HepG2 (cell line): ENCODE measurements around the gene NDUFAF8. TPM values are rescaled to one million over a fixed set of nuclear protein-coding genes. Genes with fewer than 3 reads are reported as not detected.

Experiments
- CHD4 ChIP-seq: fragments of 200-600 bp; sonication (generic); IDR thresholded peaks from 2 replicates; pipeline ENCODE4 v1.7.0; 2017; ENCODE audit warnings: mild to moderate bottlenecking, low read length, borderline replicate concordance
- FOXA1 ChIP-seq, 2 experiments: fragments of 450-650 bp in 1 of 2; sonication (generic) in 1 of 2; formaldehyde crosslinking in 1 of 2; IDR thresholded peaks; 2 replicates each; pipeline versions ENCODE4 v1.4.0 to v1.6.1; 2016 to 2020; ENCODE audit warnings: missing genetic modification reagents in 1 of 2
- HNRNPK ChIP-seq: fragments of 200-400 bp; formaldehyde crosslinking; IDR thresholded peaks from 2 replicates; pipeline ENCODE4 v1.6.1; 2018; ENCODE audit warnings: low read length, low read depth, moderate library complexity, mild to moderate bottlenecking; ENCODE audit not compliant: poor library complexity, severe bottlenecking
- KDM5A ChIP-seq: fragments of 200-600 bp; sonication (generic); IDR thresholded peaks from 2 replicates; pipeline ENCODE4 v1.7.0; 2018; ENCODE audit warnings: antibody characterized with exemption, mild to moderate bottlenecking, low read length, borderline replicate concordance
- KLF16 ChIP-seq, 2 experiments: sonication (generic) in 1 of 2; formaldehyde crosslinking in 1 of 2; IDR thresholded peaks; 2 replicates each; pipeline versions ENCODE4 v1.6.1 to v1.8.0; 2016 to 2023; ENCODE audit warnings: missing genetic modification reagents in 2 of 2, missing compliant biosample characterization in 1 of 2
- NAIF1 ChIP-seq: sonication (generic); formaldehyde crosslinking; IDR thresholded peaks from 2 replicates; pipeline ENCODE4 v1.5.0; 2020; ENCODE audit warnings: mild to moderate bottlenecking, missing genetic modification reagents, borderline replicate concordance
- SP1 ChIP-seq, 2 experiments: fragments of 450-650 bp in 1 of 2; sonication (generic) in 1 of 2; formaldehyde crosslinking in 1 of 2; IDR thresholded peaks; 2 replicates each; pipeline versions ENCODE4 v1.4.0 to v1.6.1; 2016 to 2020; ENCODE audit warnings: missing genetic modification reagents in 1 of 2
- STAT5B ChIP-seq: sonication (generic); formaldehyde crosslinking; IDR thresholded peaks from 2 replicates; pipeline ENCODE4 v1.4.0; 2020; ENCODE audit warnings: missing genetic modification reagents
- TEAD2 ChIP-seq: sonication (generic); formaldehyde crosslinking; IDR thresholded peaks from 2 replicates; pipeline ENCODE4 v1.9.0; 2021; ENCODE audit warnings: missing genetic modification reagents
- ZNF260 ChIP-seq: sonication (generic); formaldehyde crosslinking; IDR thresholded peaks from 2 replicates; pipeline ENCODE4 v1.4.0; 2020; ENCODE audit warnings: missing genetic modification reagents, low read depth, mild to moderate bottlenecking, borderline replicate concordance
- ZNF33A ChIP-seq: sonication (generic); formaldehyde crosslinking; IDR thresholded peaks from 2 replicates; pipeline ENCODE4 v1.5.1; 2020; ENCODE audit warnings: missing genetic modification reagents, mild to moderate bottlenecking, moderate library complexity, borderline replicate concordance
- ZNF343 ChIP-seq: sonication (generic); formaldehyde crosslinking; IDR thresholded peaks from 2 replicates; pipeline ENCODE4 v1.4.0; 2020; ENCODE audit warnings: mild to moderate bottlenecking, missing genetic modification reagents
- ZNF703 ChIP-seq: sonication (generic); formaldehyde crosslinking; IDR thresholded peaks from 2 replicates; pipeline ENCODE4 v1.5.1; 2020; ENCODE audit warnings: missing genetic modification reagents, mild to moderate bottlenecking, moderate library complexity, borderline replicate concordance
- ZNF83 ChIP-seq: sonication (generic); formaldehyde crosslinking; IDR thresholded peaks from 2 replicates; pipeline ENCODE4 v1.4.0; 2020; ENCODE audit warnings: missing genetic modification reagents, mild to moderate bottlenecking, borderline replicate concordance
- polyA plus RNA-seq, 8 experiments: library from polyadenylated mRNA; depleted of rRNA in 3 of 8; stranded (reverse) in 7 of 8; unstranded in 1 of 8; fragments of >200 nt; fragmentation: Illumina TruSeq in 4 of 8; extraction: Trizol in 4 of 8; gene quantifications; 2 replicates each; pipeline versions ENCODE4 v1.2.1 to v1.2.3, GENCODE V29; 2011 to 2016; ENCODE audit warnings: low read depth in 4 of 8, missing spikeins in 1 of 8, mixed read lengths in 1 of 8; ENCODE audit not compliant: insufficient read depth in 1 of 8
- total RNA-seq, 5 experiments: library from RNA; depleted of rRNA; stranded (reverse); fragments of >200 nt; fragmentation: Illumina TruSeq; extraction: Trizol; gene quantifications; 2 replicates each; pipeline ENCODE4 v1.2.3, GENCODE V29; 2016; ENCODE audit warnings: low read depth in 1 of 5
- TF ChIP-seq, protein P1 (sequence below): IDR thresholded peaks from 2 replicates; pipeline ENCODE4 v1.6.1; 2016; ENCODE audit warnings: control low read depth
- TF ChIP-seq, protein P2 (sequence below): sonication (generic); formaldehyde crosslinking; IDR thresholded peaks from 2 replicates; pipeline ENCODE4 v1.5.1; 2020; ENCODE audit warnings: missing genetic modification reagents, mild to moderate bottlenecking, borderline replicate concordance
- TF ChIP-seq, protein P3 (sequence below): IDR thresholded peaks from 2 replicates; pipeline ENCODE4 v1.6.1; 2016; ENCODE audit warnings: mild to moderate bottlenecking
- TF ChIP-seq, protein P4 (sequence below): sonication (generic); formaldehyde crosslinking; IDR thresholded peaks from 2 replicates; pipeline ENCODE4 v1.5.1; 2020; ENCODE audit warnings: mild to moderate bottlenecking, missing genetic modification reagents, moderate library complexity
- TF ChIP-seq, protein P5 (sequence below): sonication (generic); formaldehyde crosslinking; IDR thresholded peaks from 2 replicates; pipeline ENCODE4 v1.5.1; 2020; ENCODE audit warnings: mild to moderate bottlenecking, missing genetic modification reagents, moderate library complexity
- TF ChIP-seq, protein P6 (sequence below): IDR thresholded peaks from 2 replicates; pipeline ENCODE4 v1.6.1; 2016; ENCODE audit warnings: low read depth, borderline replicate concordance

NDUFAF8 gene
- total and polyA plus RNA-seq, 2 of the 13 experiments (the other 11 are each of a cell fraction or from before 2014, with no cell fraction given), result 75.6 to 233 TPM

DNA sequence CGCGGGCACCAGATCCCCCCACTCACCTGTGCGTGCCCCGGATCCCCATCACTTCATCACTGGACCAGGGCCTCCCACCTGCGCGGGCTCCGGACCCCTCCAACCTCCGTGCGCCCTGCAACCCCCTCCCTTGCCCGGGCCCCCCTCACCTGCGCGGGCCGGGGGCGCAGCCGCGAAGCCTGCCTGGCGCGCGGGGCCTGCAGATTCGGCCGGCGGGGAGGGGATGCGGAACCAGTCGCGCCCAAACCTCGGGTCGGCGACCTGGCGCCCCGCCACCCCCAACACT, 16.6 kb upstream of the NDUFAF8 start (continued):
- no peak for TF ChIP-seq ZNF260 (CRISPR knock-in tag)
- no peak for TF ChIP-seq SP1 (IDR thresholded peaks at IDR 0.05)
- TF ChIP-seq SP1 (CRISPR knock-in tag; IDR thresholded peaks at IDR 0.05), result no peak
- TF ChIP-seq CHD4, result no peak
- TF ChIP-seq STAT5B (CRISPR knock-in tag), result no peak
- TF ChIP-seq NAIF1 (CRISPR knock-in tag), result no peak
- TF ChIP-seq ZNF83 (CRISPR knock-in tag), result peak; percentile 76; the same call in 1 of the 2 replicates
- TF ChIP-seq ZNF33A (CRISPR knock-in tag), result no peak
- no peak for TF ChIP-seq ZNF343
- TF ChIP-seq, protein P1, sequence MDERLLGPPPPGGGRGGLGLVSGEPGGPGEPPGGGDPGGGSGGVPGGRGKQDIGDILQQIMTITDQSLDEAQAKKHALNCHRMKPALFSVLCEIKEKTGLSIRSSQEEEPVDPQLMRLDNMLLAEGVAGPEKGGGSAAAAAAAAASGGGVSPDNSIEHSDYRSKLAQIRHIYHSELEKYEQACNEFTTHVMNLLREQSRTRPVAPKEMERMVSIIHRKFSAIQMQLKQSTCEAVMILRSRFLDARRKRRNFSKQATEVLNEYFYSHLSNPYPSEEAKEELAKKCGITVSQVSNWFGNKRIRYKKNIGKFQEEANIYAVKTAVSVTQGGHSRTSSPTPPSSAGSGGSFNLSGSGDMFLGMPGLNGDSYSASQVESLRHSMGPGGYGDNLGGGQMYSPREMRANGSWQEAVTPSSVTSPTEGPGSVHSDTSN (CRISPR knock-in tag), result no peak
- TF ChIP-seq, protein P2, sequence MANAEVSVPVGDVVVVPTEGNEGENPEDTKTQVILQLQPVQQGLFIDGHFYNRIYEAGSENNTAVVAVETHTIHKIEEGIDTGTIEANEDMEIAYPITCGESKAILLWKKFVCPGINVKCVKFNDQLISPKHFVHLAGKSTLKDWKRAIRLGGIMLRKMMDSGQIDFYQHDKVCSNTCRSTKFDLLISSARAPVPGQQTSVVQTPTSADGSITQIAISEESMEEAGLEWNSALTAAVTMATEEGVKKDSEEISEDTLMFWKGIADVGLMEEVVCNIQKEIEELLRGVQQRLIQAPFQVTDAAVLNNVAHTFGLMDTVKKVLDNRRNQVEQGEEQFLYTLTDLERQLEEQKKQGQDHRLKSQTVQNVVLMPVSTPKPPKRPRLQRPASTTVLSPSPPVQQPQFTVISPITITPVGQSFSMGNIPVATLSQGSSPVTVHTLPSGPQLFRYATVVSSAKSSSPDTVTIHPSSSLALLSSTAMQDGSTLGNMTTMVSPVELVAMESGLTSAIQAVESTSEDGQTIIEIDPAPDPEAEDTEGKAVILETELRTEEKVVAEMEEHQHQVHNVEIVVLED (CRISPR knock-in tag), result no peak
- TF ChIP-seq, protein P3, sequence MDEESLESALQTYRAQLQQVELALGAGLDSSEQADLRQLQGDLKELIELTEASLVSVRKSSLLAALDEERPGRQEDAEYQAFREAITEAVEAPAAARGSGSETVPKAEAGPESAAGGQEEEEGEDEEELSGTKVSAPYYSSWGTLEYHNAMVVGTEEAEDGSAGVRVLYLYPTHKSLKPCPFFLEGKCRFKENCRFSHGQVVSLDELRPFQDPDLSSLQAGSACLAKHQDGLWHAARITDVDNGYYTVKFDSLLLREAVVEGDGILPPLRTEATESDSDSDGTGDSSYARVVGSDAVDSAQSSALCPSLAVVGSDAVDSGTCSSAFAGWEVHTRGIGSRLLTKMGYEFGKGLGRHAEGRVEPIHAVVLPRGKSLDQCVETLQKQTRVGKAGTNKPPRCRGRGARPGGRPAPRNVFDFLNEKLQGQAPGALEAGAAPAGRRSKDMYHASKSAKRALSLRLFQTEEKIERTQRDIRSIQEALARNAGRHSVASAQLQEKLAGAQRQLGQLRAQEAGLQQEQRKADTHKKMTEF (CRISPR knock-in tag), result no peak
- 0 out of 2 replicates have a peak, but pooled peaks have one; percentile 47 for TF ChIP-seq KDM5A
- no peak for TF ChIP-seq KLF16 (CRISPR knock-in tag; IDR thresholded peaks at IDR 0.05)
- TF ChIP-seq, protein P4, sequence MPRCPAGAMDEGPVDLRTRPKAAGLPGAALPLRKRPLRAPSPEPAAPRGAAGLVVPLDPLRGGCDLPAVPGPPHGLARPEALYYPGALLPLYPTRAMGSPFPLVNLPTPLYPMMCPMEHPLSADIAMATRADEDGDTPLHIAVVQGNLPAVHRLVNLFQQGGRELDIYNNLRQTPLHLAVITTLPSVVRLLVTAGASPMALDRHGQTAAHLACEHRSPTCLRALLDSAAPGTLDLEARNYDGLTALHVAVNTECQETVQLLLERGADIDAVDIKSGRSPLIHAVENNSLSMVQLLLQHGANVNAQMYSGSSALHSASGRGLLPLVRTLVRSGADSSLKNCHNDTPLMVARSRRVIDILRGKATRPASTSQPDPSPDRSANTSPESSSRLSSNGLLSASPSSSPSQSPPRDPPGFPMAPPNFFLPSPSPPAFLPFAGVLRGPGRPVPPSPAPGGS (CRISPR knock-in tag), result 0 out of 2 replicates have a peak, but pooled peaks have one; percentile 15
- TF ChIP-seq FOXA1 (IDR thresholded peaks at IDR 0.05), result no peak
- TF ChIP-seq FOXA1 (CRISPR knock-in tag; IDR thresholded peaks at IDR 0.05), result no peak
- no peak for TF ChIP-seq ZNF703 (CRISPR knock-in tag)
- TF ChIP-seq, protein P5, sequence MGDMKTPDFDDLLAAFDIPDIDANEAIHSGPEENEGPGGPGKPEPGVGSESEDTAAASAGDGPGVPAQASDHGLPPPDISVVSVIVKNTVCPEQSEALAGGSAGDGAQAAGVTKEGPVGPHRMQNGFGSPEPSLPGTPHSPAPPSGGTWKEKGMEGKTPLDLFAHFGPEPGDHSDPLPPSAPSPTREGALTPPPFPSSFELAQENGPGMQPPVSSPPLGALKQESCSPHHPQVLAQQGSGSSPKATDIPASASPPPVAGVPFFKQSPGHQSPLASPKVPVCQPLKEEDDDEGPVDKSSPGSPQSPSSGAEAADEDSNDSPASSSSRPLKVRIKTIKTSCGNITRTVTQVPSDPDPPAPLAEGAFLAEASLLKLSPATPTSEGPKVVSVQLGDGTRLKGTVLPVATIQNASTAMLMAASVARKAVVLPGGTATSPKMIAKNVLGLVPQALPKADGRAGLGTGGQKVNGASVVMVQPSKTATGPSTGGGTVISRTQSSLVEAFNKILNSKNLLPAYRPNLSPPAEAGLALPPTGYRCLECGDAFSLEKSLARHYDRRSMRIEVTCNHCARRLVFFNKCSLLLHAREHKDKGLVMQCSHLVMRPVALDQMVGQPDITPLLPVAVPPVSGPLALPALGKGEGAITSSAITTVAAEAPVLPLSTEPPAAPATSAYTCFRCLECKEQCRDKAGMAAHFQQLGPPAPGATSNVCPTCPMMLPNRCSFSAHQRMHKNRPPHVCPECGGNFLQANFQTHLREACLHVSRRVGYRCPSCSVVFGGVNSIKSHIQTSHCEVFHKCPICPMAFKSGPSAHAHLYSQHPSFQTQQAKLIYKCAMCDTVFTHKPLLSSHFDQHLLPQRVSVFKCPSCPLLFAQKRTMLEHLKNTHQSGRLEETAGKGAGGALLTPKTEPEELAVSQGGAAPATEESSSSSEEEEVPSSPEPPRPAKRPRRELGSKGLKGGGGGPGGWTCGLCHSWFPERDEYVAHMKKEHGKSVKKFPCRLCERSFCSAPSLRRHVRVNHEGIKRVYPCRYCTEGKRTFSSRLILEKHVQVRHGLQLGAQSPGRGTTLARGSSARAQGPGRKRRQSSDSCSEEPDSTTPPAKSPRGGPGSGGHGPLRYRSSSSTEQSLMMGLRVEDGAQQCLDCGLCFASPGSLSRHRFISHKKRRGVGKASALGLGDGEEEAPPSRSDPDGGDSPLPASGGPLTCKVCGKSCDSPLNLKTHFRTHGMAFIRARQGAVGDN (CRISPR knock-in tag), result no peak
- peak; percentile 84 for TF ChIP-seq HNRNPK
- TF ChIP-seq, protein P6, sequence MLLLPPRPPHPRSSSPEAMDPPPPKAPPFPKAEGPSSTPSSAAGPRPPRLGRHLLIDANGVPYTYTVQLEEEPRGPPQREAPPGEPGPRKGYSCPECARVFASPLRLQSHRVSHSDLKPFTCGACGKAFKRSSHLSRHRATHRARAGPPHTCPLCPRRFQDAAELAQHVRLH, result no peak
- no peak for TF ChIP-seq TEAD2 (CRISPR knock-in tag)
